Neural cell (in vitro differentiated cells): ENCODE data around the gene KCNQ5. TPM values are rescaled to one million over a fixed set of nuclear protein-coding genes. Genes with fewer than 3 reads are reported as not detected.

Experiments
- H2AFZ ChIP-seq: fragments of 200-600, 300-800 bp; sonication (generic), shearing (Covaris generic); 2 replicates; pipeline ENCODE4 v1.6.0; 2014; ENCODE audit warnings: low read depth, mild to moderate bottlenecking, antibody characterized with exemption, low read length, moderate library complexity
- H3F3A ChIP-seq: fragments of 200-600 bp; shearing (Covaris generic); 2 replicates; pipeline ENCODE4 v1.6.1; 2016; ENCODE audit warnings: mild to moderate bottlenecking, moderate library complexity, mixed read lengths, antibody characterized with exemption, low read length; ENCODE audit not compliant: insufficient read depth, poor library complexity, severe bottlenecking
- H3K27ac ChIP-seq: fragments of 200-600, 300-800 bp; sonication (generic), shearing (Covaris generic); 2 replicates; pipeline ENCODE4 v1.5.1; 2014; ENCODE audit warnings: mild to moderate bottlenecking, low read length, moderate library complexity
- H3K27me3 ChIP-seq: fragments of 300-800, 200-600 bp; sonication (generic), shearing (Covaris generic); 2 replicates; pipeline ENCODE4 v1.6.0; 2014; ENCODE audit warnings: mild to moderate bottlenecking, low read depth, low read length, moderate library complexity; ENCODE audit not compliant: insufficient read depth
- H3K36me3 ChIP-seq: fragments of 300-800, 200-600 bp; sonication (generic), shearing (Covaris generic); 2 replicates; pipeline ENCODE4 v1.5.1; 2014; ENCODE audit warnings: mild to moderate bottlenecking, antibody characterized with exemption, low read length, moderate library complexity; ENCODE audit not compliant: insufficient read depth
- H3K4me2 ChIP-seq: fragments of 300-800, 200-600 bp; sonication (generic), shearing (Covaris generic); 2 replicates; pipeline ENCODE4 v1.6.0; 2014; ENCODE audit warnings: mild to moderate bottlenecking, low read length
- H3K4me3 ChIP-seq: fragments of 300-800, 200-600 bp; sonication (generic), shearing (Covaris generic); 2 replicates; pipeline ENCODE4 v1.5.1; 2014; ENCODE audit warnings: mild to moderate bottlenecking, low read length, moderate library complexity
- H3K79me2 ChIP-seq: fragments of 200-600 bp; shearing (Covaris generic); replicated peaks from 2 replicates; pipeline ENCODE4 v1.6.0; 2014; ENCODE audit warnings: mild to moderate bottlenecking, low read length, moderate library complexity; ENCODE audit not compliant: insufficient read depth
- H3K9ac ChIP-seq: fragments of 300-800, 200-600 bp; sonication (generic), shearing (Covaris generic); 2 replicates; pipeline ENCODE4 v1.6.1; 2016; ENCODE audit warnings: mild to moderate bottlenecking, low read length, mixed read lengths
- H3K9me2 ChIP-seq: fragments of 200-600 bp; shearing (Covaris generic); 2 replicates; pipeline ENCODE4 v1.6.1; 2016; ENCODE audit warnings: mild to moderate bottlenecking, low read length, mixed read lengths; ENCODE audit not compliant: insufficient read depth
- H3K9me3 ChIP-seq: fragments of 200-600, 300-800 bp; sonication (generic), shearing (Covaris generic); 2 replicates; pipeline ENCODE4 v1.6.1; 2016; ENCODE audit warnings: mild to moderate bottlenecking, mixed run types, low read length, moderate library complexity, mixed read lengths
- H4K20me1 ChIP-seq: fragments of 200-600 bp; shearing (Covaris generic); 2 replicates; pipeline ENCODE4 v1.6.1; 2016; ENCODE audit warnings: mild to moderate bottlenecking, mixed run types; ENCODE audit not compliant: insufficient read depth
- CTCF ChIP-seq: fragments of 450-650 bp; IDR thresholded peaks from 2 replicates; pipeline ENCODE4 v1.5.1; 2014; ENCODE audit warnings: antibody characterized with exemption, mild to moderate bottlenecking, moderate library complexity; ENCODE audit not compliant: poor library complexity, severe bottlenecking
- EP300 ChIP-seq: fragments of 450-650 bp; conservative IDR thresholded peaks from 2 replicates; pipeline ENCODE4 v1.6.1; 2014; ENCODE audit warnings: antibody characterized with exemption, mild to moderate bottlenecking, moderate library complexity; ENCODE audit not compliant: poor library complexity, severe bottlenecking
- EZH2 ChIP-seq: fragments of 200-600, 300-800 bp; shearing (Covaris generic), sonication (generic); IDR thresholded peaks from 2 replicates; pipeline ENCODE4 v1.6.1; 2014; ENCODE audit warnings: antibody characterized with exemption, low read length, borderline replicate concordance, mild to moderate bottlenecking; ENCODE audit not compliant: insufficient read depth, poor library complexity, severe bottlenecking
- MXI1 ChIP-seq: fragments of 450-650 bp; conservative IDR thresholded peaks from 2 replicates; pipeline ENCODE4 v1.6.1; 2014; ENCODE audit warnings: antibody characterized with exemption, mild to moderate bottlenecking; ENCODE audit not compliant: poor library complexity, severe bottlenecking
- POLR2AphosphoS5 ChIP-seq: IDR thresholded peaks from 2 replicates; pipeline ENCODE4 v1.6.1; 2012
- RAD21 ChIP-seq: fragments of 450-650 bp; conservative IDR thresholded peaks from 2 replicates; pipeline ENCODE4 v1.6.1; 2014; ENCODE audit warnings: antibody characterized with exemption, mild to moderate bottlenecking, moderate library complexity
- REST ChIP-seq: IDR thresholded peaks from 2 replicates; pipeline ENCODE4 v1.6.1; 2012; ENCODE audit warnings: borderline replicate concordance
- SMC3 ChIP-seq: fragments of 450-650 bp; conservative IDR thresholded peaks from 2 replicates; pipeline ENCODE4 v1.6.1; 2014; ENCODE audit warnings: antibody characterized with exemption, mild to moderate bottlenecking, moderate library complexity; ENCODE audit not compliant: poor library complexity
- TAF1 ChIP-seq: IDR thresholded peaks from 2 replicates; pipeline ENCODE4 v1.6.1; 2012; ENCODE audit warnings: low read depth
- polyA plus RNA-seq: library from polyadenylated mRNA; depleted of rRNA; stranded (reverse); fragments of >200 nt; gene quantifications from 2 replicates; pipeline ENCODE4 v1.2.3, GENCODE V29; 2014

Gene KCNQ5
- polyA plus RNA-seq, 1 donor from 2014 or later = 0.30 TPM

GRCh38 chr6:72972579-72972978 is 350.7 kb downstream of the KCNQ5 start:
- H3K79me2 ChIP-seq = no peaks in the 10 kb centered on the region
- H3K4me3 ChIP-seq = no peak overlapping the region
- H3K9me3 ChIP-seq = no peaks in the 10 kb centered on the region
- no peaks in the 10 kb centered on the region for H3K36me3 ChIP-seq
- no peaks in the 10 kb centered on the region for H3K27me3 ChIP-seq
- no peaks in the 10 kb centered on the region for H3K9me2 ChIP-seq
- no peaks in the 10 kb centered on the region for H4K20me1 ChIP-seq
- no peak for TF ChIP-seq MXI1
- no peak for TF ChIP-seq SMC3
- no peak for TF ChIP-seq POLR2AphosphoS5
- no peak for TF ChIP-seq REST
- TF ChIP-seq RAD21 = no peak
- TF ChIP-seq TAF1 = no peak
- no peak for TF ChIP-seq CTCF
- TF ChIP-seq EP300 = no peak
- no peak for TF ChIP-seq EZH2
- H3K9ac ChIP-seq = no peak overlapping the region
- no peak overlapping the region for H3K4me2 ChIP-seq
- no peak overlapping the region for H2AFZ ChIP-seq
- H3K27ac ChIP-seq = no peak overlapping the region
- H3F3A ChIP-seq = no peaks in the 10 kb centered on the region

- H3K36me3 ChIP-seq = no peaks in the 10 kb centered on the region
- no peak overlapping the region for H2AFZ ChIP-seq
- H3K27ac ChIP-seq = no peak overlapping the region
- no peaks in the 10 kb centered on the region for H3F3A ChIP-seq
- H3K4me3 ChIP-seq = no peak overlapping the region
- no peaks in the 10 kb centered on the region for H4K20me1 ChIP-seq
- no peak overlapping the region for H3K4me2 ChIP-seq
- H3K27me3 ChIP-seq = no peaks in the 10 kb centered on the region
- no peaks in the 10 kb centered on the region for H3K9me3 ChIP-seq
- no peaks in the 10 kb centered on the region for H3K9me2 ChIP-seq
- no peak overlapping the region for H3K9ac ChIP-seq
- H3K79me2 ChIP-seq = no peaks in the 10 kb centered on the region
- no peak for TF ChIP-seq RAD21
- TF ChIP-seq TAF1 = no peak
- no peak for TF ChIP-seq EZH2
Measured at GRCh38 chr6:72974276-72974675, 352.4 kb downstream of the KCNQ5 start.

- no peak overlapping the region for H2AFZ ChIP-seq
- H3K9me2 ChIP-seq = no peaks in the 10 kb centered on the region
- no peaks in the 10 kb centered on the region for H3K9me3 ChIP-seq
- TF ChIP-seq TAF1 (no peak), RAD21 (no peak), MXI1 (no peak), EP300 (no peak), REST (no peak), POLR2AphosphoS5 (no peak), SMC3 (no peak), CTCF (no peak), EZH2 (no peak)
- H3F3A ChIP-seq = no peaks in the 10 kb centered on the region
- H3K27ac ChIP-seq = no peak overlapping the region
- no peak overlapping the region for H3K4me2 ChIP-seq
- no peaks in the 10 kb centered on the region for H3K27me3 ChIP-seq
- no peaks in the 10 kb centered on the region for H4K20me1 ChIP-seq
- no peaks in the 10 kb centered on the region for H3K79me2 ChIP-seq
- H3K36me3 ChIP-seq = no peaks in the 10 kb centered on the region
- no peak overlapping the region for H3K4me3 ChIP-seq
- no peak overlapping the region for H3K9ac ChIP-seq
Measured at GRCh38 chr6:72975352-72975752, 353.5 kb downstream of the KCNQ5 start.
